ENCODE results near the gene OTOG.

Gene OTOG

DNA sequence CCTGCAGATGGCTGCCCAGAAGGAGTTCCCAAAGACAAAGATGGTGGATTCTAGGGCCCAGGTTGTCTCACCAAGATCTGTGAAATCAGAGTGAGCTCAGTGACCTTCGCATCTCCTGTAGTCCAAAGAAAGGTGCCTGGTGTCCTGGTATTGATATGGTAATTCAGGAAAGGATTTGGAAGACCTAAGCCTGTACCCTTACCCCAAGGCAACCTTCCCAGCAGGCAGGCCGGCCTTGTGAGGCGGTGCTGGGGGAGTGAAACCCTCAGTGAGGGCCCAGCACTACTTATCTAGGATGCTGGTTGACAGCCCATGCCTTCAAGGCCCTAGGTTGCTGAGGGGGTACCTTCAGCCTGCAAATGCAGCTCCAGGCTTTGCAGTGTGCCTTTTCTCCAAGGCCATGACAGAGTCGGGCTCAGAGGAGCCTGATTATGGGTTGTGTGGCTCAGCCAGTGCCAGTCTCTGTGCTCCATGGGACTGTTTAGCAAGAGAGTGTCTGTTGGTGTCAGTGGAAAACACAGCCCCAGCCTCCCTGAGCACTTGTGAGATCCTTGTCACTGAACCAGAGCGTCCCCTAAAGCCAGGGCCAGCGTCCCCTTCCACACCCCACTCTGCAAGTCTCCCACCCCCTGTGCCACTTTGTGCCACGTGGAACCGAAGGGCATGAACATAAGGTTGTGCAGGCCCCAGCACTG, 99.5 kb downstream of the OTOG start:
- no peak overlapping the region for H3K27ac ChIP-seq
- TF ChIP-seq, protein P1, sequence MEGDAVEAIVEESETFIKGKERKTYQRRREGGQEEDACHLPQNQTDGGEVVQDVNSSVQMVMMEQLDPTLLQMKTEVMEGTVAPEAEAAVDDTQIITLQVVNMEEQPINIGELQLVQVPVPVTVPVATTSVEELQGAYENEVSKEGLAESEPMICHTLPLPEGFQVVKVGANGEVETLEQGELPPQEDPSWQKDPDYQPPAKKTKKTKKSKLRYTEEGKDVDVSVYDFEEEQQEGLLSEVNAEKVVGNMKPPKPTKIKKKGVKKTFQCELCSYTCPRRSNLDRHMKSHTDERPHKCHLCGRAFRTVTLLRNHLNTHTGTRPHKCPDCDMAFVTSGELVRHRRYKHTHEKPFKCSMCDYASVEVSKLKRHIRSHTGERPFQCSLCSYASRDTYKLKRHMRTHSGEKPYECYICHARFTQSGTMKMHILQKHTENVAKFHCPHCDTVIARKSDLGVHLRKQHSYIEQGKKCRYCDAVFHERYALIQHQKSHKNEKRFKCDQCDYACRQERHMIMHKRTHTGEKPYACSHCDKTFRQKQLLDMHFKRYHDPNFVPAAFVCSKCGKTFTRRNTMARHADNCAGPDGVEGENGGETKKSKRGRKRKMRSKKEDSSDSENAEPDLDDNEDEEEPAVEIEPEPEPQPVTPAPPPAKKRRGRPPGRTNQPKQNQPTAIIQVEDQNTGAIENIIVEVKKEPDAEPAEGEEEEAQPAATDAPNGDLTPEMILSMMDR (IDR thresholded peaks at IDR 0.05), result no peak
- TF ChIP-seq ZFX (IDR thresholded peaks at IDR 0.05; ENCODE audit: borderline replicate concordance), result no peak

DNA sequence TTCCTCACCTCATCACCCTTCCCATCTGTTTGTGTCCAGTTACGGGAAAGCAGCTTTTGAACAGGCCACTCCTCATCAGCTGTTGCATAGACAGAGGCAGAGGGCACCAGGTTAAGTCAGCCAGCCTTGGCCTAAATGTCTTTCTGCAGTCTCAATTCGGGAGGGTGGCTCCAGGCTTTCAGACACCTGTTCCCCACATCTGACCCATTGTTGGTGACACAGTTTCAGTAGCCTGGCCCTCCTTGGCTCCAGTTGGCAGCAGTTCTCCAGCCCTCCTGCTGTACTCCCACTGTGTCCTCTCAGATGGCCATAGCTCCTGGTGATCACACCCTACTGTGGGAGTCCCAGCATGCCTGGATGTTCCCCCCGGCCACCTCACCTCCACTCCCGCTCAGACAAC, 101.5 kb downstream of the OTOG start:
- H3K27ac ChIP-seq, result no peak overlapping the region
- TF ChIP-seq ZFX (IDR thresholded peaks at IDR 0.05; ENCODE audit: borderline replicate concordance), result no peak
- TF ChIP-seq, protein P1 (IDR thresholded peaks at IDR 0.05), result no peak

DNA sequence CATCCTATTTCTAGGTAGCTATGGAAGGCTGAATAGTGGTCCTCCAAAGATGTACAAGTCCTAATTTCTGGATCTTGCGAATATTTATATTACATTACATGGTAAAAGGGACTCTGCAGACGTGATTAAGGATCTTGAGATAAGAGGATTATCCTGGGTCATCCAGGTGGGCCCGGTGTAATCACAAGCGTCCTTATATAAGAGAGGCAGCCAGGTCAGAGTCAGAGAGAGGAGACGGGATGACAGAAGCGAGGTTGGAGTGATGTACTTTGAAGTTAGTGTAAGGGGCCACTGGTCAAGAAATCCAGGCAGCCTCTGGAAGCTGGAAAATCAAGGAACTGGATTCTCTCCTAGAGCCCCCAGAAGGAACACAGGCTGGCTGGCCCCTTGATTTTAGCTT, 102.2 kb downstream of the OTOG start:
- H3K27ac ChIP-seq, result no peak overlapping the region
- no peak for TF ChIP-seq ZFX (IDR thresholded peaks at IDR 0.05; ENCODE audit: borderline replicate concordance)
- TF ChIP-seq, protein P1 (IDR thresholded peaks at IDR 0.05), result no peak

DNA sequence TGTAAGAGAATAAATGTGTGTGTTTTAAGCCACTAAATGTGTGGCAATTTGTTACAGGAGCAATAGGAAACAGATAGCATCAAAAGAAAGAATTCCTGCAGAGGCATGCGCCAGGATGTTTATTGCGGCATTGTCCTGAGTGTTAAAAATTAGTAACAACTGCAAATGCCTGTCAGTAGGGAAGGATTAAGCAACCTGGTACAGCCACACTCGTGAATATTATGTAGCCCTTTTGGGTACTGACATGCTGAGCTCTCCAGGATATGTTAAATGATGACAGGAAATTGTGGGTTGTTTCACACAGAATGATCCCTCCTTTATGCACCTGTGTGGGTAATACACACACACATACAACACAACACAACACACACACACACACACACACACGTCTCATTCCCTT, 102.6 kb downstream of the OTOG start:
- TF ChIP-seq, protein P1 (IDR thresholded peaks at IDR 0.05), result no peak
- TF ChIP-seq ZFX (IDR thresholded peaks at IDR 0.05; ENCODE audit: borderline replicate concordance), result no peak
- H3K27ac ChIP-seq, result no peak overlapping the region

DNA sequence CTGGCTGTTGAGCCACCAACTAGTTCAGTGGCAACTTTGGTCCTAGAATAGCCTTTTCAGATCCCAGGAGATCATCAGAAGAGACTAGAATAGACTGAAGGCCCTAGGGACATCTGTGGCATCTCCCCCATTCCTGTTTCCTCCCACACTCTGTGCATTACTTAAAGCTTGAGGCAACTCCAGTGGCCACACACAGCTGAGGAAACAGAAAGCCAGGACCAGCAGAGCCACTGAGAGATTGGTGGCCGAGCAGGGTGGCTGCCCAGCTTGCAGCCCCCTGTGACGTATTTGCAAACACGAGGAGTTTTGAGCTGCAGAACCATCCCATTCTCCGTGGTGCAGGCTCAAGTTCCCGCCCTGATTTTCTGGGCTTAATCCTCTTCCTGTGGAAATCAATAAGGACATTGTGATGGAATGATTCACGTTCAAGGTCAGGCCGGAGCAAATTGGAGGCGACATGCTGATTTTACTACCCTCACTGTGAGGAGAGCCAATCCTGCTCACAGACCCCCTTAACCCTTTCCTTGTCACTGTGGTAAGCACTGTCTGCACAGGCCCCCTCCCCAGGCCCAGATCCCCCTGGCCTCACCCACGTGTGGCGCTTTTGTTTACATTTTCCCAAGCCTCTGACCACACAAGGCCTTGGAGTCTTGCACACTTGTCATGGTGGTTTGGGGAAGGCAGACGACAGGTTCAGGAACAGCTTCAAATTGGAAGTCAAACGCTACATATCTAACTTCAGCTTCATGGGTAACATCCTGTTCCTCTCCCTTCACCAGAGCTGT, 103.3 kb downstream of the OTOG start:
- no peak overlapping the region for H3K27ac ChIP-seq
- TF ChIP-seq ZFX (IDR thresholded peaks at IDR 0.05; ENCODE audit: borderline replicate concordance), result no peak
- TF ChIP-seq, protein P1 (IDR thresholded peaks at IDR 0.05), result no peak

DNA sequence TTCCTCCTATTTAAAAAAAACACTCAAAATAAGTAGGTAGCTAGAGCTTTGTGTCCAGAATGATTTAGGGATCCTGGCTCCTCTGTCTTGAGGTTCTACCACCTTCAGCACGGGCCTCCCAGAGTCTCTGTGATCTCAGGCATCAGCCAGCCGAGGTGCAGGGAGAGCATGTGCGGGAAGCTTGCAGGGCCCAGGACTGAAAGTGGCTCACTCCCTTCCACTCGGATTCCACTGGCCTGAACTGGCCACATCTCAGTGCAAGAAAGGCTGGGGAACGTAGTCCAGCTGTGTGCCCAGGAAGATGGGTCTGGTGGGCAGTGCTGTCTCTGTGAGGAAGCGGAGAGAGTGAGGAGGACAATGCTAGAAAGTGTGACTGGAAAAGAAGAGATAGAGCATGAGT, 104.0 kb downstream of the OTOG start:
- TF ChIP-seq ZFX (IDR thresholded peaks at IDR 0.05; ENCODE audit: borderline replicate concordance), result no peak
- TF ChIP-seq, protein P1 (IDR thresholded peaks at IDR 0.05), result no peak
- H3K27ac ChIP-seq, result no peak overlapping the region

DNA sequence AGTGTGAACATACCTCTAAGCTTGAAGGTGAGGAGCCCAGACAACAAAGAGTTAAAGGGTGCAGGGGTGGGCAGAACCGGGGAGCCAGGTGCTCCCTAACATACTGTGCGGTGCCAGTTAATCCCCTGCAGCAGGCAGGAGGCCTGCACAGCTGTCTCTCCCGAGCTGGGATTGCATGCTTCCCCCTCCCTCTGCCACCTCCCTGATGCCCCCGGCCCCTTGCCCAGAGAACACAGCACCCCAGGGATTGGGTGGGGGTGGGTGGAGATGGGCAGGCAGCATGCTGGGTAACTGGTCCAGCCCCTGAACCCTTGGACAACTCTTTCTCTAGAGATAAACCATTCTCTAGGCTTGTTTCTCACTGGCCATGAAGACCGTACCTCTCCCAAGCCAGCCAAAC, 104.6 kb downstream of the OTOG start:
- TF ChIP-seq, protein P1 (IDR thresholded peaks at IDR 0.05), result no peak
- no peak for TF ChIP-seq ZFX (IDR thresholded peaks at IDR 0.05; ENCODE audit: borderline replicate concordance)
- no peak overlapping the region for H3K27ac ChIP-seq

All from 22Rv1 (cell line).